ENCODE measurements around the gene NUMB. TPM values are rescaled to one million over a fixed set of nuclear protein-coding genes. Genes with fewer than 3 reads are reported as not detected.

Gene NUMB
- total RNA-seq, 4 donors from 2014 or later = 49.2 to 63.4 (median 50.7) TPM

- H3K36me3 ChIP-seq = no peaks in the 10 kb centered on the region
- no peak overlapping the region for H3K27ac ChIP-seq (replicated peaks in 1 of 4)
- H3K9me3 ChIP-seq = no peaks in the 10 kb centered on the region
- no peak for DNase-seq (ENCODE audit: extremely low spot score)
- 89% methylated on average over 7 of the region's 7 CpGs for WGBS
- peaks cover 10 to 39% (median 35%) of the 10 kb centered on the region in 4 donors for H3K4me1 ChIP-seq
- TF ChIP-seq EP300 (IDR thresholded peaks at IDR 0.05) (no peak), POLR2A (IDR thresholded peaks at IDR 0.05; ENCODE audit: low read depth) (no peak), CTCF (IDR thresholded peaks at IDR 0.05) (no peak), POLR2AphosphoS5 (IDR thresholded peaks at IDR 0.05) (no peak)
- H3K4me3 ChIP-seq = no peak overlapping the region
- H3K27me3 ChIP-seq = no peaks in the 10 kb centered on the region
- intact Hi-C loops (cut with DNase I) = no loop called here
Measured at GRCh38 chr14:73441286-73441685, 17.1 kb downstream of the NUMB start.

DNA sequence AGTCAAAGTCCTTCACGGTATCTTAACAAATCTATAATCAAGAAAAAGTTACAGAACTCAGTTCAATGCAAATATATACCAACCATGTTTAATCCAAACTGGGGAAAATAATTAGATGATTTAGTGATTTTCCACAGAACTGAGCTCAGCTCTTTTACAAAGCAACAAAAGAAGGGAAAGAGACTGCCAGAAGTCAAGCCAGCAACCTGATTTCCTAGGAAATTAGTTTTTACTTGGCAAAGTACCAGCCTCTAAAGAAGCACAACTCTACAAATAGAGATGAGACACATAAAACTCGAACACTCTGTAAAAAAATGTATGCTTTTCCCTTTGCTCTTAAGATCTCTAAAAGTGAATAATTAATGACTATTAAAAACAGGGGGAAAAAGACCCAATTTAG lies 19.4 kb downstream of the NUMB start:
- no peaks in the 10 kb centered on the region for H3K27me3 ChIP-seq
- no peak for TF ChIP-seq EP300 (IDR thresholded peaks at IDR 0.05)
- H3K9me3 ChIP-seq = no peaks in the 10 kb centered on the region
- H3K27ac ChIP-seq (replicated peaks in 1 of 4) = no peak overlapping the region
- no peaks in the 10 kb centered on the region for H3K36me3 ChIP-seq
- peaks cover 10 to 43% (median 33%) of the 10 kb centered on the region in 4 donors for H3K4me1 ChIP-seq
- intact Hi-C loops (cut with DNase I) = no loop called here
- DNase-seq (ENCODE audit: extremely low spot score) = no peak
- no peak overlapping the region for H3K4me3 ChIP-seq
- 61% methylated on average over 2 of the region's 2 CpGs for WGBS

- Histone ChIP-seq H3K9me3 (no peaks in the 10 kb centered on the region), H3K27ac (replicated peaks in 1 of 4) (no peak overlapping the region), H3K36me3 (no peaks in the 10 kb centered on the region), H3K27me3 (no peaks in the 10 kb centered on the region), H3K4me1 (peaks cover 10 to 42% (median 29%) of the 10 kb centered on the region in 4 donors), H3K4me3 (no peak overlapping the region)
- 100% methylated on average over 2 of the region's 2 CpGs for WGBS
- no peak for TF ChIP-seq CTCF (IDR thresholded peaks at IDR 0.05)
- TF ChIP-seq EP300 (IDR thresholded peaks at IDR 0.05) = no peak
- no peak for DNase-seq (ENCODE audit: extremely low spot score)
- intact Hi-C loops (cut with DNase I) = no loop called here
Measured at GRCh38 chr14:73437206-73437605, 21.1 kb downstream of the NUMB start.

GRCh38 chr14:73432124-73432523 lies 26.2 kb downstream of the NUMB start:
- H3K4me1 ChIP-seq = peaks cover 16 to 43% (median 31%) of the 10 kb centered on the region in 4 donors
- no peaks in the 10 kb centered on the region for H3K36me3 ChIP-seq
- no peak overlapping the region for H3K4me3 ChIP-seq
- no peak for DNase-seq (ENCODE audit: extremely low spot score)
- H3K27me3 ChIP-seq = no peaks in the 10 kb centered on the region
- intact Hi-C loops (cut with DNase I) = no loop called here
- WGBS = 94% methylated on average over 3 of the region's 3 CpGs
- H3K27ac ChIP-seq (replicated peaks in 1 of 4) = no peak overlapping the region
- H3K9me3 ChIP-seq = no peaks in the 10 kb centered on the region
- TF ChIP-seq CTCF (IDR thresholded peaks at IDR 0.05) (no peak), POLR2A (IDR thresholded peaks at IDR 0.05; ENCODE audit: low read depth) (no peak), POLR2AphosphoS5 (IDR thresholded peaks at IDR 0.05) (no peak), EP300 (IDR thresholded peaks at IDR 0.05) (no peak)

GRCh38 chr14:73428353-73428824 lies 30.0 kb downstream of the NUMB start:
- WGBS = 64% methylated on average over 5 of the region's 5 CpGs
- Histone ChIP-seq H3K27ac (replicated peaks in 1 of 4) (peak overlapping the region; percentile 58 to 76 (median 67)), H3K9me3 (no peaks in the 10 kb centered on the region), H3K4me3 (no peak overlapping the region), H3K4me1 (peaks cover 27 to 55% (median 47%) of the 10 kb centered on the region in 4 donors), H3K36me3 (no peaks in the 10 kb centered on the region), H3K27me3 (no peaks in the 10 kb centered on the region)
- intact Hi-C loops (cut with DNase I) = no loop called here
- DNase-seq (ENCODE audit: extremely low spot score) = no peak
- TF ChIP-seq POLR2AphosphoS5 (IDR thresholded peaks at IDR 0.05) = no peak

Data from esophagus muscularis mucosa (tissue), 4 donors.